Measurements from ENCODE around the gene BCOR.

The BCOR gene

DNA sequence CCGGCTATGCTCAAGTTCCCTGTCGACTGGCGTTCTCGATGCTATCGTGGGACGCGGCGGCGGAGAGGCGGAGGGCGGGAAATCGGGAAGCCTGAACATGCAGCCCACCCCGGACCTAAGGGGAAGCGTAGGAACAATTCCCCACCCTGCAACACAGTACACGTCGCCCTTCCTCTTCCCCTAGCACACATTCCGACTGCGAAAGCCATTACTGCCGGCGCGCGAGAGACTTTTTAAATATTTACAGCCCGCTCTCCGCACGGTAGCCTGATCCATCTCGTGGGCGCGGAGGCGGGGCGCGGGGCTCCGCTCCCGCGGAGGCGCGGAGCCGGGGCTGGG, 48.1 kb upstream of the BCOR start:
- no peak overlapping the region for H2AFZ ChIP-seq (ENCODE audit: low read length)
- no peaks in the 10 kb centered on the region for H3K36me3 ChIP-seq (ENCODE audit: insufficient read depth, low read length)
- peaks cover 27% of the 10 kb centered on the region for H3K4me1 ChIP-seq (ENCODE audit: insufficient read depth, low read length, severe bottlenecking)
- H3K9me2 ChIP-seq (ENCODE audit: low read depth, low read length), result no peaks in the 10 kb centered on the region
- H3F3A ChIP-seq (ENCODE audit: insufficient read depth, low read length), result no peaks in the 10 kb centered on the region
- H3K9ac ChIP-seq (ENCODE audit: low read length), result no peak overlapping the region
- H3K4me2 ChIP-seq (ENCODE audit: low read length), result no peak overlapping the region
- no peaks in the 10 kb centered on the region for H3K9me3 ChIP-seq (ENCODE audit: low read length)
- TF ChIP-seq, protein P1, sequence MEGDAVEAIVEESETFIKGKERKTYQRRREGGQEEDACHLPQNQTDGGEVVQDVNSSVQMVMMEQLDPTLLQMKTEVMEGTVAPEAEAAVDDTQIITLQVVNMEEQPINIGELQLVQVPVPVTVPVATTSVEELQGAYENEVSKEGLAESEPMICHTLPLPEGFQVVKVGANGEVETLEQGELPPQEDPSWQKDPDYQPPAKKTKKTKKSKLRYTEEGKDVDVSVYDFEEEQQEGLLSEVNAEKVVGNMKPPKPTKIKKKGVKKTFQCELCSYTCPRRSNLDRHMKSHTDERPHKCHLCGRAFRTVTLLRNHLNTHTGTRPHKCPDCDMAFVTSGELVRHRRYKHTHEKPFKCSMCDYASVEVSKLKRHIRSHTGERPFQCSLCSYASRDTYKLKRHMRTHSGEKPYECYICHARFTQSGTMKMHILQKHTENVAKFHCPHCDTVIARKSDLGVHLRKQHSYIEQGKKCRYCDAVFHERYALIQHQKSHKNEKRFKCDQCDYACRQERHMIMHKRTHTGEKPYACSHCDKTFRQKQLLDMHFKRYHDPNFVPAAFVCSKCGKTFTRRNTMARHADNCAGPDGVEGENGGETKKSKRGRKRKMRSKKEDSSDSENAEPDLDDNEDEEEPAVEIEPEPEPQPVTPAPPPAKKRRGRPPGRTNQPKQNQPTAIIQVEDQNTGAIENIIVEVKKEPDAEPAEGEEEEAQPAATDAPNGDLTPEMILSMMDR (IDR thresholded peaks at IDR 0.05; ENCODE audit: low read length), result no peak
- no peak for TF ChIP-seq EZH2 (IDR thresholded peaks at IDR 0.05; ENCODE audit: borderline replicate concordance, low read length)
- no peaks in the 10 kb centered on the region for H3K27me3 ChIP-seq (ENCODE audit: insufficient read depth, low read length)
- no peak overlapping the region for H3K27ac ChIP-seq (ENCODE audit: low read depth, low read length, poor library complexity, severe bottlenecking)
- no peak overlapping the region for H3K4me3 ChIP-seq (ENCODE audit: low read depth, low read length, poor library complexity, severe bottlenecking)
- H3K79me2 ChIP-seq (ENCODE audit: insufficient read depth, low read length), result no peaks in the 10 kb centered on the region
- no peaks in the 10 kb centered on the region for H4K20me1 ChIP-seq (ENCODE audit: insufficient read depth, low read length)

DNA sequence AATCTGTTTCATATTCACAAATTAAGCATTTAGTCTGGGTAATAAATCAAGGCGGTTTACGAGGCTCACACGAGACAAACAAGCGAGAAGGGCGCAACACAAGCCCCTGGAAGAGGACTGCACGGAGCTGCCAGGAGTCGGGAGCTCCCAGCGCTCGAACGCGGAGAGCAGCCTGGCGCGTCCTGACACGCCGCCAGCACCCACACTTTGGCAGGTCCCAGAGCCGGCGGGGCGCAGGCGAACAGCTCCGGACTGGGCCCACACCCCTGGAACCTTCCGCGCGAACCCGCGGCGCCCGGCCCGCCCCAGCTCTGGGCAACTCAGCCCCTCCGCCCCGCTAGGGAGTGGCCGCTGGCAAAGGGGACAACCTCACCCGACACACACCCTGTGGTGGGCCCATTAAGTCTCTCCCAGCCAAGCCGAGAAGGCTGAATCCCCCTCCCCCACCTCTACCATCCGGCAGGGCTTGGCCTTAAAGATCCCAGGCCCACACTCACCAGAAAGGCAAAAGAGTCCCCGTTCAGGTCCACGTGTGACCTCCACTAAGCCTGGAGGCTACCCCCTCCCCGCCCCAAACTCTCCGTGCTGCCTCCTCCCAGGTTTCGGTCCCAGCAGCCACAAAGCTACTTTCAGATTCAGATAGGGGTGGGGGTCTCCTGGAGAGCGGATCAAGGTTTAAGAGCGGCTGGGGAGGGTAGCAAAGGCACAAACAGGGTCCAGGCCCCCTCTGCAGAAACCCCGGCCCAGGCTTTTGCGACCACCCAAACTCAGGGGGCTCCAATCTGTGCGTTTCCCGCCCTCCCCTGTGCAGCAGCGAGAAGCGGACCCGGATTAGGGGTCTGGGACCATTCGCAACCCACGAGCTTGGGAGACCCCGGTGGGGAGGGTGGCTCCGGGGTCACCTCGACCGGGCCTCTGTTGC, 47.5 kb upstream of the BCOR start:
- Histone ChIP-seq H3K9me2 (ENCODE audit: low read depth, low read length) (no peaks in the 10 kb centered on the region), H3K9ac (ENCODE audit: low read length) (no peak overlapping the region), H3K36me3 (ENCODE audit: insufficient read depth, low read length) (no peaks in the 10 kb centered on the region), H3K27ac (ENCODE audit: low read depth, low read length, poor library complexity, severe bottlenecking) (no peak overlapping the region), H3F3A (ENCODE audit: insufficient read depth, low read length) (no peaks in the 10 kb centered on the region), H3K4me2 (ENCODE audit: low read length) (no peak overlapping the region), H3K27me3 (ENCODE audit: insufficient read depth, low read length) (no peaks in the 10 kb centered on the region), H3K9me3 (ENCODE audit: low read length) (no peaks in the 10 kb centered on the region), H2AFZ (ENCODE audit: low read length) (no peak overlapping the region), H3K79me2 (ENCODE audit: insufficient read depth, low read length) (no peaks in the 10 kb centered on the region), H3K4me3 (ENCODE audit: low read depth, low read length, poor library complexity, severe bottlenecking) (no peak overlapping the region), H3K4me1 (ENCODE audit: insufficient read depth, low read length, severe bottlenecking) (peaks cover 21% of the 10 kb centered on the region), H4K20me1 (ENCODE audit: insufficient read depth, low read length) (no peaks in the 10 kb centered on the region)
- TF ChIP-seq EZH2 (IDR thresholded peaks at IDR 0.05; ENCODE audit: borderline replicate concordance, low read length), result no peak
- TF ChIP-seq, protein P1 (IDR thresholded peaks at IDR 0.05; ENCODE audit: low read length), result no peak

DNA sequence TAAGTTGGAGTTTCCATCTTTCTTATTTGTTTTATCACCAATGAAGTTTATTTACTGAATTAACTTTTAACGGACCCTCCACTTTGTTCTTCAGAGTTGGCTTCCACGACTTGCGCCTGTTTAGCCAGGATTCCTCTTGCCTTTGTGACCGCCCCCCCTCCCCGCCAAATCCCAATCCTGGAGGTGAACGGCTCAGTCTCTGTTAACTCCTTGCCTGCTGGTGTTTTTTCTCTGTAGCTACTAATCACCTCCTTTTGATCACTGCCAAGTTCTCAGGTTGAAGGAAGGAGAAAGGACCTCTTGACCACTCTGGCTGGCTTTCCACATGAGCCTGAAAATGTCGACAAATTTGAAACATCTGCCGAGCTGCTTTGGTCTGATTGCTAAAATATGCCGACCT, 46.8 kb upstream of the BCOR start:
- Histone ChIP-seq H3K9ac (ENCODE audit: low read length) (no peak overlapping the region), H3K4me1 (ENCODE audit: insufficient read depth, low read length, severe bottlenecking) (peaks cover 14% of the 10 kb centered on the region), H3K4me2 (ENCODE audit: low read length) (no peak overlapping the region), H3K9me2 (ENCODE audit: low read depth, low read length) (no peaks in the 10 kb centered on the region), H3K4me3 (ENCODE audit: low read depth, low read length, poor library complexity, severe bottlenecking) (no peak overlapping the region), H3K36me3 (ENCODE audit: insufficient read depth, low read length) (no peaks in the 10 kb centered on the region), H2AFZ (ENCODE audit: low read length) (no peak overlapping the region), H4K20me1 (ENCODE audit: insufficient read depth, low read length) (no peaks in the 10 kb centered on the region), H3K27me3 (ENCODE audit: insufficient read depth, low read length) (no peaks in the 10 kb centered on the region), H3K9me3 (ENCODE audit: low read length) (no peaks in the 10 kb centered on the region), H3K79me2 (ENCODE audit: insufficient read depth, low read length) (no peaks in the 10 kb centered on the region), H3K27ac (ENCODE audit: low read depth, low read length, poor library complexity, severe bottlenecking) (no peak overlapping the region), H3F3A (ENCODE audit: insufficient read depth, low read length) (no peaks in the 10 kb centered on the region)
- TF ChIP-seq, protein P1 (IDR thresholded peaks at IDR 0.05; ENCODE audit: low read length), result no peak
- TF ChIP-seq EZH2 (IDR thresholded peaks at IDR 0.05; ENCODE audit: borderline replicate concordance, low read length), result no peak

Measured in OCI-LY1 (cell line).